ENCODE data around the gene ITGA2.

DNA sequence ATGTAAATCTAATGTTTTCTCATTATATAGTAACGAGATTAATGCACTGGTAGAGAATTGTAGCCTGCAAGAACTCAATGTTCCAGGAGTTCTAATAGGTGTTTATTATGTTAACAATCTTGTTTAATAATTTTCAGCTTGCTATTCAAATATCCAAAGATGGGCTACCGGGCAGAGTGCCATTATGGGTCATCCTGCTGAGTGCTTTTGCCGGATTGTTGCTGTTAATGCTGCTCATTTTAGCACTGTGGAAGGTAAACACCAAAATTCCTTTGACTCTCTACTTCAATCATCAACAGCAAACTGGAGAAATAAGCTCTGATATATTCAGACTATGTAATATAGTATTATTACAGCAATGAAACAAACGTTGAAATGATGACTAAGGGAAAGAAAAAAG lies 41.9 kb upstream of the ITGA2 start:
- TF ChIP-seq POLR2AphosphoS5 (IDR thresholded peaks at IDR 0.05; ENCODE audit: low read depth, low read length) = no peak
- TF ChIP-seq, protein P1, sequence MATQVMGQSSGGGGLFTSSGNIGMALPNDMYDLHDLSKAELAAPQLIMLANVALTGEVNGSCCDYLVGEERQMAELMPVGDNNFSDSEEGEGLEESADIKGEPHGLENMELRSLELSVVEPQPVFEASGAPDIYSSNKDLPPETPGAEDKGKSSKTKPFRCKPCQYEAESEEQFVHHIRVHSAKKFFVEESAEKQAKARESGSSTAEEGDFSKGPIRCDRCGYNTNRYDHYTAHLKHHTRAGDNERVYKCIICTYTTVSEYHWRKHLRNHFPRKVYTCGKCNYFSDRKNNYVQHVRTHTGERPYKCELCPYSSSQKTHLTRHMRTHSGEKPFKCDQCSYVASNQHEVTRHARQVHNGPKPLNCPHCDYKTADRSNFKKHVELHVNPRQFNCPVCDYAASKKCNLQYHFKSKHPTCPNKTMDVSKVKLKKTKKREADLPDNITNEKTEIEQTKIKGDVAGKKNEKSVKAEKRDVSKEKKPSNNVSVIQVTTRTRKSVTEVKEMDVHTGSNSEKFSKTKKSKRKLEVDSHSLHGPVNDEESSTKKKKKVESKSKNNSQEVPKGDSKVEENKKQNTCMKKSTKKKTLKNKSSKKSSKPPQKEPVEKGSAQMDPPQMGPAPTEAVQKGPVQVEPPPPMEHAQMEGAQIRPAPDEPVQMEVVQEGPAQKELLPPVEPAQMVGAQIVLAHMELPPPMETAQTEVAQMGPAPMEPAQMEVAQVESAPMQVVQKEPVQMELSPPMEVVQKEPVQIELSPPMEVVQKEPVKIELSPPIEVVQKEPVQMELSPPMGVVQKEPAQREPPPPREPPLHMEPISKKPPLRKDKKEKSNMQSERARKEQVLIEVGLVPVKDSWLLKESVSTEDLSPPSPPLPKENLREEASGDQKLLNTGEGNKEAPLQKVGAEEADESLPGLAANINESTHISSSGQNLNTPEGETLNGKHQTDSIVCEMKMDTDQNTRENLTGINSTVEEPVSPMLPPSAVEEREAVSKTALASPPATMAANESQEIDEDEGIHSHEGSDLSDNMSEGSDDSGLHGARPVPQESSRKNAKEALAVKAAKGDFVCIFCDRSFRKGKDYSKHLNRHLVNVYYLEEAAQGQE (IDR thresholded peaks at IDR 0.05; ENCODE audit: insufficient read depth in 1 of 2, low read depth in 2 of 2, low read length in 2 of 2) = no peak
- TF ChIP-seq SIN3A (IDR thresholded peaks at IDR 0.05; ENCODE audit: borderline replicate concordance, insufficient read depth, low read length) = no peak

All from PFSK-1 (cell line).